Measurements from ENCODE around the gene PDZRN3. TPM values are rescaled to one million over a fixed set of nuclear protein-coding genes. Genes with fewer than 3 reads are reported as not detected.

Gene PDZRN3
- total RNA-seq, 1 experiment from 2014 or later, result 17.5 TPM

GRCh38 chr3:73504852-73505251, 119.9 kb downstream of the PDZRN3 start:
- H3K27me3 ChIP-seq (ENCODE audit: low read length), result no peaks in the 10 kb centered on the region
- no peaks in the 10 kb centered on the region for H3K36me3 ChIP-seq (ENCODE audit: insufficient read depth, low read length)
- H3K27ac ChIP-seq (ENCODE audit: low read length), result no peak overlapping the region
- peaks cover 12% of the 10 kb centered on the region for H3K4me1 ChIP-seq (ENCODE audit: low read length)
- no peak overlapping the region for H2AFZ ChIP-seq (ENCODE audit: low read length)
- H3K9ac ChIP-seq (ENCODE audit: low read length), result no peak overlapping the region
- H3K9me3 ChIP-seq (ENCODE audit: low read length), result no peaks in the 10 kb centered on the region
- H3K4me3 ChIP-seq (ENCODE audit: low read length), result no peak overlapping the region
- no peaks in the 10 kb centered on the region for H3K79me2 ChIP-seq (ENCODE audit: low read length)
- H3K4me2 ChIP-seq (ENCODE audit: low read depth, low read length, poor library complexity, severe bottlenecking), result no peak overlapping the region
- H3K9me2 ChIP-seq (replicated peaks; ENCODE audit: insufficient read depth, low read length), result no peaks in the 10 kb centered on the region
- no peaks in the 10 kb centered on the region for H4K20me1 ChIP-seq (ENCODE audit: insufficient read depth, low read depth, low read length)
- no peak for DNase-seq

- H3K9me3 ChIP-seq (ENCODE audit: low read length), result no peaks in the 10 kb centered on the region
Observed at GRCh38 chr3:73504239-73504638, 120.5 kb downstream of the PDZRN3 start.

GRCh38 chr3:73503781-73504180, 121.0 kb downstream of the PDZRN3 start:
- H3K9ac ChIP-seq (ENCODE audit: low read length), result no peak overlapping the region
- H3K4me3 ChIP-seq (ENCODE audit: low read length), result no peak overlapping the region
- no peaks in the 10 kb centered on the region for H3K36me3 ChIP-seq (ENCODE audit: insufficient read depth, low read length)

More at GRCh38 chr3:73504239-73504638, 120.5 kb downstream of the PDZRN3 start:
- peak overlapping the region; percentile 36; the same call in 1 of the 2 replicates for H2AFZ ChIP-seq (ENCODE audit: low read length)
- H3K79me2 ChIP-seq (ENCODE audit: low read length), result no peaks in the 10 kb centered on the region
- H3K36me3 ChIP-seq (ENCODE audit: insufficient read depth, low read length), result no peaks in the 10 kb centered on the region
- H3K4me3 ChIP-seq (ENCODE audit: low read length), result no peak overlapping the region
- no peak for DNase-seq
- H3K27ac ChIP-seq (ENCODE audit: low read length), result no peak overlapping the region
- no peaks in the 10 kb centered on the region for H3K9me2 ChIP-seq (replicated peaks; ENCODE audit: insufficient read depth, low read length)
- H3K9ac ChIP-seq (ENCODE audit: low read length), result no peak overlapping the region
- peaks cover 12% of the 10 kb centered on the region for H3K4me1 ChIP-seq (ENCODE audit: low read length)
- peak overlapping the region; percentile 30 for H3K4me2 ChIP-seq (ENCODE audit: low read depth, low read length, poor library complexity, severe bottlenecking)
- H3K27me3 ChIP-seq (ENCODE audit: low read length), result no peaks in the 10 kb centered on the region
- no peaks in the 10 kb centered on the region for H4K20me1 ChIP-seq (ENCODE audit: insufficient read depth, low read depth, low read length)

GRCh38 chr3:73502609-73503583, 121.8 kb downstream of the PDZRN3 start:
- Histone ChIP-seq H3K9ac (ENCODE audit: low read length) (no peak overlapping the region), H3K79me2 (ENCODE audit: low read length) (no peaks in the 10 kb centered on the region), H3K9me2 (replicated peaks; ENCODE audit: insufficient read depth, low read length) (no peaks in the 10 kb centered on the region), H3K9me3 (ENCODE audit: low read length) (no peaks in the 10 kb centered on the region), H4K20me1 (ENCODE audit: insufficient read depth, low read depth, low read length) (no peaks in the 10 kb centered on the region), H3K4me3 (ENCODE audit: low read length) (no peak overlapping the region), H3K4me1 (ENCODE audit: low read length) (peaks cover 12% of the 10 kb centered on the region), H3K27ac (ENCODE audit: low read length) (no peak overlapping the region), H2AFZ (ENCODE audit: low read length) (no peak overlapping the region), H3K36me3 (ENCODE audit: insufficient read depth, low read length) (no peaks in the 10 kb centered on the region), H3K4me2 (ENCODE audit: low read depth, low read length, poor library complexity, severe bottlenecking) (peak overlapping the region; percentile 30), H3K27me3 (ENCODE audit: low read length) (no peaks in the 10 kb centered on the region)
- DNase-seq, result peak; percentile 90

More at GRCh38 chr3:73503781-73504180, 121.0 kb downstream of the PDZRN3 start:
- DNase-seq, result no peak
- Histone ChIP-seq H3K4me1 (ENCODE audit: low read length) (peaks cover 12% of the 10 kb centered on the region), H3K27me3 (ENCODE audit: low read length) (no peaks in the 10 kb centered on the region), H3K27ac (ENCODE audit: low read length) (no peak overlapping the region), H4K20me1 (ENCODE audit: insufficient read depth, low read depth, low read length) (no peaks in the 10 kb centered on the region), H2AFZ (ENCODE audit: low read length) (peak overlapping the region; percentile 36; the same call in 1 of the 2 replicates), H3K9me2 (replicated peaks; ENCODE audit: insufficient read depth, low read length) (no peaks in the 10 kb centered on the region), H3K79me2 (ENCODE audit: low read length) (no peaks in the 10 kb centered on the region), H3K9me3 (ENCODE audit: low read length) (no peaks in the 10 kb centered on the region), H3K4me2 (ENCODE audit: low read depth, low read length, poor library complexity, severe bottlenecking) (peak overlapping the region; percentile 30)

GRCh38 chr3:73500321-73500720, 124.4 kb downstream of the PDZRN3 start:
- Histone ChIP-seq H4K20me1 (ENCODE audit: insufficient read depth, low read depth, low read length) (no peaks in the 10 kb centered on the region), H3K4me2 (ENCODE audit: low read depth, low read length, poor library complexity, severe bottlenecking) (no peak overlapping the region), H3K27ac (ENCODE audit: low read length) (no peak overlapping the region), H3K79me2 (ENCODE audit: low read length) (no peaks in the 10 kb centered on the region), H3K4me3 (ENCODE audit: low read length) (no peak overlapping the region), H3K4me1 (ENCODE audit: low read length) (peaks cover 12% of the 10 kb centered on the region), H3K36me3 (ENCODE audit: insufficient read depth, low read length) (no peaks in the 10 kb centered on the region), H3K27me3 (ENCODE audit: low read length) (no peaks in the 10 kb centered on the region), H3K9me3 (ENCODE audit: low read length) (no peaks in the 10 kb centered on the region), H2AFZ (ENCODE audit: low read length) (no peak overlapping the region), H3K9ac (ENCODE audit: low read length) (no peak overlapping the region), H3K9me2 (replicated peaks; ENCODE audit: insufficient read depth, low read length) (no peaks in the 10 kb centered on the region)
- DNase-seq, result no peak

- H4K20me1 ChIP-seq (ENCODE audit: insufficient read depth, low read depth, low read length), result no peaks in the 10 kb centered on the region
- DNase-seq, result no peak
- no peaks in the 10 kb centered on the region for H3K9me3 ChIP-seq (ENCODE audit: low read length)
- H3K4me3 ChIP-seq (ENCODE audit: low read length), result no peak overlapping the region
- no peak overlapping the region for H2AFZ ChIP-seq (ENCODE audit: low read length)
- no peaks in the 10 kb centered on the region for H3K79me2 ChIP-seq (ENCODE audit: low read length)
- no peak overlapping the region for H3K9ac ChIP-seq (ENCODE audit: low read length)
- H3K4me2 ChIP-seq (ENCODE audit: low read depth, low read length, poor library complexity, severe bottlenecking), result no peak overlapping the region
- H3K27me3 ChIP-seq (ENCODE audit: low read length), result no peaks in the 10 kb centered on the region
- no peak overlapping the region for H3K27ac ChIP-seq (ENCODE audit: low read length)
- no peaks in the 10 kb centered on the region for H3K9me2 ChIP-seq (replicated peaks; ENCODE audit: insufficient read depth, low read length)
- no peaks in the 10 kb centered on the region for H3K36me3 ChIP-seq (ENCODE audit: insufficient read depth, low read length)
- peaks cover 12% of the 10 kb centered on the region for H3K4me1 ChIP-seq (ENCODE audit: low read length)
Observed at GRCh38 chr3:73499787-73500186, 125.0 kb downstream of the PDZRN3 start.

GRCh38 chr3:73498764-73499622, 125.7 kb downstream of the PDZRN3 start:
- Histone ChIP-seq H4K20me1 (ENCODE audit: insufficient read depth, low read depth, low read length) (no peaks in the 10 kb centered on the region), H3K36me3 (ENCODE audit: insufficient read depth, low read length) (no peaks in the 10 kb centered on the region), H3K9ac (ENCODE audit: low read length) (no peak overlapping the region), H3K4me3 (ENCODE audit: low read length) (no peak overlapping the region), H3K9me2 (replicated peaks; ENCODE audit: insufficient read depth, low read length) (no peaks in the 10 kb centered on the region), H3K9me3 (ENCODE audit: low read length) (no peaks in the 10 kb centered on the region), H3K27ac (ENCODE audit: low read length) (no peak overlapping the region), H3K79me2 (ENCODE audit: low read length) (no peaks in the 10 kb centered on the region), H3K27me3 (ENCODE audit: low read length) (no peaks in the 10 kb centered on the region), H3K4me1 (ENCODE audit: low read length) (peaks cover 10% of the 10 kb centered on the region), H3K4me2 (ENCODE audit: low read depth, low read length, poor library complexity, severe bottlenecking) (no peak overlapping the region), H2AFZ (ENCODE audit: low read length) (no peak overlapping the region)
- no peak for DNase-seq

Data from Karpas-422 (cell line).